Measurements from ENCODE around the gene SNIP1. TPM values are rescaled to one million over a fixed set of nuclear protein-coding genes. Genes with fewer than 3 reads are reported as not detected.

Gene SNIP1
- total and polyA plus RNA-seq, 10 of the 15 experiments (the other 5 are each of a cell fraction or from before 2014, with no cell fraction given): 2.7 to 22.4 (median 10.1) TPM

- no peak for DNase-seq (ENCODE audit: low read depth, low spot score)
- Histone ChIP-seq H2AFZ (ENCODE audit: control insufficient read depth, low read depth, low read length) (no peak overlapping the region), H3K4me1 (ENCODE audit: control insufficient read depth, insufficient read depth, low read length) (no peaks in the 10 kb centered on the region), H3K36me3 (ENCODE audit: control insufficient read depth in 2 of 2, insufficient read depth in 2 of 2, low read length in 1 of 2) (no peaks in the 10 kb centered on the region), H3K4me2 (ENCODE audit: control insufficient read depth, insufficient read depth) (no peak overlapping the region), H3K9ac (ENCODE audit: control insufficient read depth, insufficient read depth, low read length) (no peak overlapping the region), H3K27ac (ENCODE audit: control insufficient read depth, insufficient read depth) (no peak overlapping the region), H3K4me3 (no peak overlapping the region), H3K79me2 (ENCODE audit: control insufficient read depth, insufficient read depth, low read length) (peaks cover 8% of the 10 kb centered on the region), H4K20me1 (ENCODE audit: control insufficient read depth, insufficient read depth) (no peaks in the 10 kb centered on the region), H3K27me3 (replicated peaks in 1 of 2; ENCODE audit: control insufficient read depth in 2 of 2, insufficient read depth in 2 of 2, low read length in 1 of 2) (no peaks in the 10 kb centered on the region), H3K9me3 (replicated peaks; ENCODE audit: control insufficient read depth, insufficient read depth, low read length) (no peaks in the 10 kb centered on the region)
- RAD21 ChIA-PET (ENCODE audit: unreplicated experiment): interaction anchor here (1.6 to 7.9 kb wide), 2 partner anchors 83 to 89 kb away, joined by 3 to 105 read pairs; no protein-coding TSS in a partner anchor
- CTCF ChIA-PET: interaction anchor here (1.1 to 17.5 kb wide), 2 partner anchors 83 to 94 kb away, joined by 3 to 521 read pairs; partner anchors contain the start of gene CDCA8
- POLR2A ChIA-PET: no interaction called here
- 62% methylated on average over 5 of the region's 5 CpGs for whole genome bisulfite sequencing (ENCODE audit: insufficient coverage, insufficient replicate concordance, low lambda C conversion rate, missing lambda C conversion rate)
- FAIRE-seq: no peak
- intact Hi-C loops (cut with micrococcal nuclease; ENCODE audit: unreplicated experiment) (loop anchor here (5.0 kb wide), 1 partner anchor 128 kb away; the partner anchor contains the start of gene ZC3H12A), in situ Hi-C loops (cut with MboI) (loop anchor here (25.0 kb wide), 1 partner anchor 387 kb away; the partner anchor contains the start of gene SF3A3)
- BruUV-seq (replicated peaks): no TSS peak
- SMC1A ChIA-PET (ENCODE audit: uncharacterized antibody, unreplicated experiment): interaction anchor here (14.3 kb wide), 1 partner anchor 80 kb away, joined by 245 read pairs; no protein-coding TSS in a partner anchor
- ATAC-seq: no peak
- TF ChIP-seq PRDM15 (CRISPR knock-in tag; IDR thresholded peaks at IDR 0.05) (no peak), ZNF592 (IDR thresholded peaks at IDR 0.05) (no peak), REST (IDR thresholded peaks at IDR 0.05; ENCODE audit: low read depth, low read length) (no peak), BCL11A (IDR thresholded peaks at IDR 0.05; ENCODE audit: low read depth, low read length) (no peak), EP300 (IDR thresholded peaks at IDR 0.05; ENCODE audit: borderline replicate concordance in 1 of 2, control insufficient read depth in 1 of 2, low read depth in 2 of 2, low read length in 2 of 2) (no peak), BRCA1 (IDR thresholded peaks at IDR 0.05; ENCODE audit: low read depth, low read length) (no peak), PAX5 (IDR thresholded peaks at IDR 0.05; ENCODE audit: borderline replicate concordance, low read depth, low read length) (no peak), RELA (IDR thresholded peaks at IDR 0.05; ENCODE audit: borderline replicate concordance, partially characterized antibody) (no peak), NKRF (conservative IDR thresholded peaks at IDR 0.05) (no peak)
These were observed 45.8 kb upstream of the SNIP1 start for GRCh38 chr1:37599940-37600339.
